ENCODE results near the gene PTGIR.

Gene PTGIR

DNA sequence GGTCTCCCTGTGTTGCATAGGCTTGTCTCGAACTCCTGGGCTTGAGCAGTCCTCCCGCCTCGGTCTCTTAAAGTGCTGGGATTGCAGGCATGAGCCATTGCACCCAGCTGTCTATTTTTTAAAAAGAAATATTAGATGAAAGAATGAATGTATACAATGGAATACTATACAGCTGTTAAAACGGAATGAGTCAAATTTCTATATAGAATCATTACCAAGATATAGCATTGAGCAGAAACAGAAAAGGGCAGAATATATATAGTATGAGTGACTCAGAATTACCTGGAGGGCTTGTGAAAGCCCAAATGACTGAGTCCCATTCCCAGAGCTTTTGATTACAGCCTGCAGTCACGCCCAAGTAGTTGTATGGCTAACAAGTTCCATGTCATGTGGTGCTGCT lies 31.7 kb upstream of the PTGIR start:
- no peak overlapping the region for H3K4me3 ChIP-seq (ENCODE audit: low read length in 2 of 2)
- no peaks in the 10 kb centered on the region for H3K27me3 ChIP-seq (ENCODE audit: control insufficient read depth in 1 of 2, insufficient read depth in 2 of 2, low read length in 2 of 2)
- peaks cover 61% of the 10 kb centered on the region for H3K4me1 ChIP-seq (ENCODE audit: control insufficient read depth, insufficient read depth, low read length)
- peaks cover 2 to 3% of the 10 kb centered on the region in 2 donors for H3K36me3 ChIP-seq (ENCODE audit: control insufficient read depth in 2 of 2, insufficient read depth in 2 of 2, low read length in 2 of 2)
- H3K27ac ChIP-seq (ENCODE audit: low read length), result no peak overlapping the region
- no peaks in the 10 kb centered on the region for H3K9me3 ChIP-seq (ENCODE audit: control insufficient read depth in 2 of 2, low read length in 2 of 2)
- H3K9ac ChIP-seq (ENCODE audit: low read length in 2 of 2), result no peak overlapping the region

DNA sequence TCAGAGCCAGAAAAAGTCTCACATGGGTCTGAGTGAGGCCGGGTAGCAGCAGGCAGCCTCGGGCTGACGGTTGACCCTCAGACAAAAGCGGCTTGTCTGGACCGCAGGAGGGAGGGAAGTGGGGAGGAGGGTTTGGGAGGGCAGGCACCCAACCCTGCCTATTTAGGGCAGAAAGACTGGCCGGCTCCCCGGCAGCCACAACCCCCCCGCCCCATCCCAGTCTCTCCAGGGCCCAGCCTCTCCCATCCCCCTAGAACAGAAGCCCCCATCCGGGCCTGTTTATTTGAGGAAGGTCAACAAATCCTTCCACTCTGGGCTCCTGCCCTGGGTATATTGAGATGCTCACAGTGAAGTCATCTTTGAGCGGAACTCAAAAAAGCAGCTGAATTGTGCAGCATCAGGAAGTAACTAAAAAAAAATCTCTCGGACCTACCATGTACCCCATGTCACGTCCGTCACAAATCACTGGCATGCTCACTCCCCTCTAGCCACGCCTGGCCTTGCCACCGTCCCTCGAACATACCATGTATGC lies 29.8 kb upstream of the PTGIR start:
- Histone ChIP-seq H3K4me3 (ENCODE audit: low read length in 2 of 2) (peak overlapping the region; percentile 40 to 52), H3K4me1 (ENCODE audit: control insufficient read depth, insufficient read depth, low read length) (peaks cover 49% of the 10 kb centered on the region), H3K27me3 (ENCODE audit: control insufficient read depth in 1 of 2, insufficient read depth in 2 of 2, low read length in 2 of 2) (no peaks in the 10 kb centered on the region), H3K9me3 (ENCODE audit: control insufficient read depth in 2 of 2, low read length in 2 of 2) (no peaks in the 10 kb centered on the region), H3K9ac (ENCODE audit: low read length in 2 of 2) (peak overlapping the region; percentile 51 to 52), H3K27ac (ENCODE audit: low read length) (peak overlapping the region; percentile 84), H3K36me3 (ENCODE audit: control insufficient read depth in 2 of 2, insufficient read depth in 2 of 2, low read length in 2 of 2) (peaks cover 3 to 6% of the 10 kb centered on the region in 2 donors)

DNA sequence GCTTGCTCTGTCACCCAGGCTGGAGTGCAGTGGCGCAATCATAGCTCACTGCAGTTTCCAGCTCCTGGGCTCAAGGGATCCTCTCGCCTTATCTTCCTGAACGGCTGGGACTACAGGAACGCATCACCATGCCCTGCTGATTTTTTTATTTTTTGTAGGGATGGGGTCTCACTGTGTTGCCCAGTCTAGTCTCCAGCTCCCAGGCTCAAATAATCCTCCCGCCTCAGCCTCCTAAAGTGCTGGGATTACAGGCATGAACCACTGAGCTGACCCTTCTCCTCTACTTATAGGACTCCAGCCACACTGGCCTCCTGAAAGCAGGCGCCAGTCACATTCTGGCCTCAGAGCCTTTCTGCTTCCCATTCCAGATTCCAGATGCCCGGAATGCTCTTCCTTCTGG lies 25.6 kb upstream of the PTGIR start:
- Histone ChIP-seq H3K27ac (ENCODE audit: low read length) (no peak overlapping the region), H3K36me3 (ENCODE audit: control insufficient read depth in 2 of 2, insufficient read depth in 2 of 2, low read length in 2 of 2) (peaks cover 11 to 15% of the 10 kb centered on the region in 2 donors), H3K9ac (ENCODE audit: low read length in 2 of 2) (no peak overlapping the region), H3K9me3 (ENCODE audit: control insufficient read depth in 2 of 2, low read length in 2 of 2) (no peaks in the 10 kb centered on the region), H3K27me3 (ENCODE audit: control insufficient read depth in 1 of 2, insufficient read depth in 2 of 2, low read length in 2 of 2) (no peaks in the 10 kb centered on the region), H3K4me1 (ENCODE audit: control insufficient read depth, insufficient read depth, low read length) (peaks cover 33% of the 10 kb centered on the region), H3K4me3 (ENCODE audit: low read length in 2 of 2) (no peak overlapping the region)

DNA sequence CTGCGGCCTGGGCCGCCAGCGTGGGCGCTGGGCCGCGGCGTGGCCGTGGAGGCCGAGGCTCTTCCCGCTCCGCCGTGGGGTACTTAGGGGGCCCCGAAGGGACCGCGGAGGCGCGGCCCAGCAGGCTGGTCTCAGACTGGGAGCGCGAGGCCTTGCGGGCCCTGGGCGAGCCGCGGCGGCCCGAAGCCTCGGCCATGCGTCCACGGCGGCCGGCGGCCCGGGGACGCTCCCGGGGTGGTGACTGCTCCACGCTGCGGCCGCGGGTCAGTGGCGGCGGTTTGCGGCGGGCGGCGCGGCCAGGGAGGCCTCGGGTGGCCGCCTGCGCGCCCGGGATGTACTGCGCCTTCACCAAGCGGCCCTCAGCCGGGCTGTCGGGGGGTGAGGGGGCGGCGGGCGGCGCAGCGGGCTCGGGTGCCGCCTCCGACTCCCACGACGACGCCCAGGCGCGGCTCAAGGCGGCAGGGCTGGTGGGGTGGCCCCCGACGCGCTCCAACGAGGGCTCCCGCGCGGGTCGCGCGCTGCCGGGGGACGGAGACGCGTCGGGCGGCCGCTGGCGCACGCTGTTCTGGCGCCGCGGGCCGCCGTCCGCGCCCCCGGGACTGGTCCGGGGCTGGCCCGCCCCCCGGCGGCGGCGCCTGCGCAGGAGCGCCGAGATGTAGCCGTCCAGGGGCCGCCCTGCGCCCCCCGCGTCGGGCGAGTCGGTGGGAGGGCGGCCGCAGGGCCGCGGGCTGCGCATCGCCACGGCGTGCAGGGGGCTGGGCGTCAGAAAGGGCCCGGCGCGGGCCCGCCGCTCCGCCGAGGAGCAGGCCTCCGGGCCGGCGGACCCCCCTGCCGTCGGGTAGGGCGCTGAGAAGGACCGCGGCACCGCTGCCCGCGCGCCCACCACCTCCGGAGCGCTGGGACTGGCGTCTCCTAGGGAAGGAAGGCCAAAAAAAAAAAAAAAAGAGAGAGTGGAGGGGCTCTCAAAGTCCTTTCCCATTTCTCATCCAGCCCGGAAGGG lies 24.4 kb upstream of the PTGIR start:
- H3K4me1 ChIP-seq (ENCODE audit: control insufficient read depth, insufficient read depth, low read length), result peaks cover 28% of the 10 kb centered on the region
- H3K9me3 ChIP-seq (ENCODE audit: control insufficient read depth in 2 of 2, low read length in 2 of 2), result no peaks in the 10 kb centered on the region
- H3K4me3 ChIP-seq (ENCODE audit: low read length in 2 of 2), result no peak overlapping the region
- H3K27ac ChIP-seq (ENCODE audit: low read length), result no peak overlapping the region
- no peak overlapping the region for H3K9ac ChIP-seq (ENCODE audit: low read length in 2 of 2)
- H3K36me3 ChIP-seq (ENCODE audit: control insufficient read depth in 2 of 2, insufficient read depth in 2 of 2, low read length in 2 of 2), result peaks cover 11 to 15% of the 10 kb centered on the region in 2 donors
- no peaks in the 10 kb centered on the region for H3K27me3 ChIP-seq (ENCODE audit: control insufficient read depth in 1 of 2, insufficient read depth in 2 of 2, low read length in 2 of 2)

DNA sequence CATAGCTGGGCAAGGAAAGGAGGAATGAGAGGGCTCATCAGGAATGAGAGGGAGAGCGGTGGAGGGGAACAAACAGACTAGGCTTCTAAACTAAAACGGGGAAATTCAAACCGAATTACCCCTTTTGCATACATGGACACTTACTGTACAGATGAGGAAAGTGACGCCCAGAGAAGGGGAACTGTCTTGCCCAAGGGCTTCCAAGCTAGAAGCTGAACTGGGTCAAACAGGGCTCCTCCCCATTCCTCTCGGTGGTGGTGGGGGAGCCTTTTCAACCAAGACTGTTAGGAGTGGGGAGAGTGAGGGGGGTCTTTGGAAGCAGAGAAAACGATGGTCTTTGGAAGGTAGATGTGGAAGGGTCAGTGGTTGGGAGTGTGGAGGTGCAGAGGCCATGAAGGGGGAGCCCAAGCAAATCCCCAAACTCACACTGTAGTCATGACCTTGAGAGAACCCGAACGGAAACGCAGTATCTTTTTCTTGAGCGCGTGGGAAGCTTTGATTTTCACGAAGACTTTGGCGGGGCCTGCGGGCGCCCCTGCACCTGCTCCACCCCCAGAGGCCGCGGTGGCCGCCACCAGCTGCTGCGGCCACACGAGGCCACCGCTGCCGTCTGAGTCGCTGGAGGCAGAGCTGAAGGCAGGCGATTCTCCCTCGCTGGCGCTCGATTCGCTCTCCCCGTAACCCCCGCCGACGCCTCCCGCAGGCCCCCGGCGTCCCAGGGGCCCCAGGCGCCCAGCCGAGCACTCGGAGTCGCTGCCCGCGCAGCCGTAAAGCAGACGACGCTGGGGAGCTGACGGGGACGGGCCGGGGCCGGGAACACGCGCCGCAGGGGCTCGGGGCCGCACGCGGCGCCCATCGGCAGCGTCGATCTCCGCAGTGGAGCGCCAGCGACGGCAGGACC lies 23.4 kb upstream of the PTGIR start:
- H3K4me1 ChIP-seq (ENCODE audit: control insufficient read depth, insufficient read depth, low read length), result peaks cover 19% of the 10 kb centered on the region
- H3K27me3 ChIP-seq (ENCODE audit: control insufficient read depth in 1 of 2, insufficient read depth in 2 of 2, low read length in 2 of 2), result no peaks in the 10 kb centered on the region
- H3K27ac ChIP-seq (ENCODE audit: low read length), result no peak overlapping the region
- H3K9me3 ChIP-seq (ENCODE audit: control insufficient read depth in 2 of 2, low read length in 2 of 2), result no peaks in the 10 kb centered on the region
- no peak overlapping the region for H3K9ac ChIP-seq (ENCODE audit: low read length in 2 of 2)
- H3K4me3 ChIP-seq (ENCODE audit: low read length in 2 of 2), result no peak overlapping the region
- peaks cover 11 to 15% of the 10 kb centered on the region in 2 donors for H3K36me3 ChIP-seq (ENCODE audit: control insufficient read depth in 2 of 2, insufficient read depth in 2 of 2, low read length in 2 of 2)

DNA sequence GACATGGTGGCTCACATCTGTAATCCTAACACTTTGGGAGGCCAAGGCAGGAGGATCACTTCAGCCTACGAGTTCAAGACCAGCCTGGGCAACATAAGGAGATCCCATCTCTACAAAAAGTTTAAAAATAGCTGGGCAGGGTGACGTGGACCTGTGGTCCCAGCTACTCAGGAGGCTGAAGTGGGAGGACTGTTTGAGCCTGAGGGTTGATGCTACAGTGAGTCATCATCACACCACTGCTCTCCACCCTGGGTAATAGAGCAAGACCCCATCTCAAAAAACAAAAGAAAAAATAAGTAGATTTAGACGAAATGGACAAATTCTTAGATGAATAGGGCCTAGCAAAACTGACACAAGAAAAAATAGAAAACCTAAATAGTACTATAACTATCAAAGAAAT lies 21.5 kb upstream of the PTGIR start:
- H3K27ac ChIP-seq (ENCODE audit: low read length), result no peak overlapping the region
- H3K9me3 ChIP-seq (ENCODE audit: control insufficient read depth in 2 of 2, low read length in 2 of 2), result no peaks in the 10 kb centered on the region
- H3K4me1 ChIP-seq (ENCODE audit: control insufficient read depth, insufficient read depth, low read length), result peaks cover 9% of the 10 kb centered on the region
- no peaks in the 10 kb centered on the region for H3K27me3 ChIP-seq (ENCODE audit: control insufficient read depth in 1 of 2, insufficient read depth in 2 of 2, low read length in 2 of 2)
- H3K4me3 ChIP-seq (ENCODE audit: low read length in 2 of 2), result no peak overlapping the region
- H3K36me3 ChIP-seq (ENCODE audit: control insufficient read depth in 2 of 2, insufficient read depth in 2 of 2, low read length in 2 of 2), result peaks cover 10 to 12% of the 10 kb centered on the region in 2 donors
- no peak overlapping the region for H3K9ac ChIP-seq (ENCODE audit: low read length in 2 of 2)

DNA sequence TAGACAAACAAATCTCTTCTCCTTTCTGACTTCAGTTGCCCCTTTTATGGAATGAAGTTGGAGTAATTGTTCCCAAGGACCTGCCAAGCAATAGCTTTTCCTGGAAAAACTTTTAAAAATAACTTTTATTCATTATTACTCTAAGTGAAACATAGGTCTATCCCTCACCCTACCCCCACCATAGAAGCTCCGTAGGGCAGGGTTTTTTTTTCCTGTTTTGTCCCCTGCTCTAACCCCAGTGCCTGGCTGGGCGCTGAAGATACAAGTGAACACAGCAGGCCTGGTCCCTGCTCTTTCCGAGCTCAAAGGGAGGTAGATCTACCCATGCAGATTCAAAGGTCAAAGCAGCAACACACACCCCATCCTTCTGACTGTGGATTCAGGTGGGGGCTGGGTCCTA lies 19.8 kb upstream of the PTGIR start:
- no peaks in the 10 kb centered on the region for H3K27me3 ChIP-seq (ENCODE audit: control insufficient read depth in 1 of 2, insufficient read depth in 2 of 2, low read length in 2 of 2)
- no peaks in the 10 kb centered on the region for H3K9me3 ChIP-seq (ENCODE audit: control insufficient read depth in 2 of 2, low read length in 2 of 2)
- H3K36me3 ChIP-seq (ENCODE audit: control insufficient read depth in 2 of 2, insufficient read depth in 2 of 2, low read length in 2 of 2), result peaks cover 6 to 12% of the 10 kb centered on the region in 2 donors
- H3K27ac ChIP-seq (ENCODE audit: low read length), result peak overlapping the region; percentile 58
- peaks cover 21% of the 10 kb centered on the region for H3K4me1 ChIP-seq (ENCODE audit: control insufficient read depth, insufficient read depth, low read length)
- H3K9ac ChIP-seq (ENCODE audit: low read length in 2 of 2), result no peak overlapping the region
- H3K4me3 ChIP-seq (ENCODE audit: low read length in 2 of 2), result no peak overlapping the region

DNA sequence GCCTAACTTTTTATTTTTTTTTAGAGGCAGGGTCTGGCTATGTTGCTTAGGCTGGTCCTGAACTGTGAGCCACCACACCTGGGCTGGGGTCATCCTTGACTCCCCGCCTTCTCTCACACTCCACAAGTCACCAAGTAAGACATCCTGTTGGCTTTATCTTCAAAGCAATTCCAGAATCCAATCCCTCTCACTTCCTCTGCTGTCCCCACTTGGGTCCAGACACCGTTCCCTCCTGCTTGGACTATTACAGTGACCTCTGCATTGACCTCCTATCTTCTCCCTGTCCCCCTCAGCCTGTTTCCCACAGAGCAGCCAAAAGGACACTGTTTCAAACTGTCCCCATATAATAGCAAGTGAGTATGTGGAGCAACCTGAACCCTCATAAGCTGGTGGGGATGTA lies 15.8 kb upstream of the PTGIR start:
- H3K36me3 ChIP-seq (ENCODE audit: control insufficient read depth in 2 of 2, insufficient read depth in 2 of 2, low read length in 2 of 2), result no peaks in the 10 kb centered on the region
- H3K4me1 ChIP-seq (ENCODE audit: control insufficient read depth, insufficient read depth, low read length), result peaks cover 41% of the 10 kb centered on the region
- H3K9me3 ChIP-seq (ENCODE audit: control insufficient read depth in 2 of 2, low read length in 2 of 2), result no peaks in the 10 kb centered on the region
- H3K27me3 ChIP-seq (ENCODE audit: control insufficient read depth in 1 of 2, insufficient read depth in 2 of 2, low read length in 2 of 2), result no peaks in the 10 kb centered on the region
- no peak overlapping the region for H3K4me3 ChIP-seq (ENCODE audit: low read length in 2 of 2)
- H3K9ac ChIP-seq (ENCODE audit: low read length in 2 of 2), result no peak overlapping the region
- H3K27ac ChIP-seq (ENCODE audit: low read length), result no peak overlapping the region

DNA sequence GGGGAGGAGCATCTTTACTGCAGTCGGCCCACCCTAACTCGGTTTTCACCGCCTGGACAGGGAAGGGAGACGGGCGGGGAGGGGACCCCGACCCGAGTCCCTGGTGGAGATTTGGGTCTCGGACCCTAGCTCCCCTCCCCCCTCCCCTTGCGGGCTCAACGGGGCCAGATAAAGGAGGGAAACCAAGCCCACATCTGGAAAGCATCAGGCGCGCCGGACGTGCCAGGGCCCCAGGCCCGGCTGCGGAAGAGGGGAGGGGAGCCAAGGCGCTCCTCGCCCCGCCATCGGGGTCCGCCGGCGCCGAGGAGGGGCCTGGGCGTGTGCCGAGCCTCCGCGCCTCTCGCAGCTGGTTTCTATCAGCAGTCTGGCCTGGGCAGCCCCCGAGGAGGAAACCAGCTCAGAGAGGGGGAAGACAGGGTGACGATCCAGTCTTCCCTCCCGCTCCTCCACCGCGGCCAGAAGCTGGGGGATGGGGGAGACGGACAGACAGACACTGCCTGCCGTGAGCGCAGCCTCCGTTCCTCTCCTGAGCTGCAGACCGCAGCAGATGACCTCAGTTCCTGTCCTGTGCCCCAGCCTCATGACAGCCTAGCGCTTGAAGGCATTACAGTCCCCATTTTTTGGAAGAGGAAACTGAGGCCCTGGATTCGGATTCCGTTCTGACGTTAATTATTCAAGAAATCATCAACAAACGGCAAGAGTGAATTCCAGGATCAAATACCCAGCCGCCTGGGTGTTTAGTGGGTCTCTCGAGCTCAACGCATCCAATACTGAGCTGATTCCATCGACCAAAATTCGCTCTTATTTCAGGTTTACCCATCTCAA lies 14.7 kb upstream of the PTGIR start:
- Histone ChIP-seq H3K9me3 (ENCODE audit: control insufficient read depth in 2 of 2, low read length in 2 of 2) (no peaks in the 10 kb centered on the region), H3K9ac (ENCODE audit: low read length in 2 of 2) (peak overlapping the region; percentile 71 to 79), H3K27me3 (ENCODE audit: control insufficient read depth in 1 of 2, insufficient read depth in 2 of 2, low read length in 2 of 2) (no peaks in the 10 kb centered on the region), H3K36me3 (ENCODE audit: control insufficient read depth in 2 of 2, insufficient read depth in 2 of 2, low read length in 2 of 2) (no peaks in the 10 kb centered on the region), H3K27ac (ENCODE audit: low read length) (peak overlapping the region; percentile 89), H3K4me3 (ENCODE audit: low read length in 2 of 2) (peak overlapping the region; percentile 69 to 77), H3K4me1 (ENCODE audit: control insufficient read depth, insufficient read depth, low read length) (peaks cover 42% of the 10 kb centered on the region)

DNA sequence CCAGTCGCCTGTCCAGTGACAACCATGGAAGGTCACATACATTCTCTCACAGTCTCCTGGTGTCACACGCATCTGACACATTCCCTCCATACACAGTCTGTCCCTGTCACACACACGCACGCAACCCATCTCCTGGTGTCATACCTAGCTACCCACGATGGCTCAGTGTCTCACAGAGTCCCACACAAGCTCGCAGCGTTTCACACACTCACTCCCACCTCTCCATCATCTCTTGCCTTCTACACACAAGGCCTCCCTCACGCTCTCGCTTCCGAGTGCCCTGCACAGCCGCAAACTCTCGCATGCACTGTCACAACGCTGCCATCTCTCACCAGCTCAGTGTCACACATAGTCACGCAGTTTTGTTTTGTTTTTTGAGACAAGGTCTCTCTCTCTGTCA lies 12.3 kb upstream of the PTGIR start:
- H3K4me3 ChIP-seq (ENCODE audit: low read length in 2 of 2), result no peak overlapping the region
- H3K27me3 ChIP-seq (ENCODE audit: control insufficient read depth in 1 of 2, insufficient read depth in 2 of 2, low read length in 2 of 2), result no peaks in the 10 kb centered on the region

More for the DNA sequence above, 12.3 kb upstream of the PTGIR start:
- Histone ChIP-seq H3K36me3 (ENCODE audit: control insufficient read depth in 2 of 2, insufficient read depth in 2 of 2, low read length in 2 of 2) (no peaks in the 10 kb centered on the region), H3K9me3 (ENCODE audit: control insufficient read depth in 2 of 2, low read length in 2 of 2) (no peaks in the 10 kb centered on the region), H3K4me1 (ENCODE audit: control insufficient read depth, insufficient read depth, low read length) (peaks cover 55% of the 10 kb centered on the region), H3K9ac (ENCODE audit: low read length in 2 of 2) (no peak overlapping the region), H3K27ac (ENCODE audit: low read length) (no peak overlapping the region)
